Endothelial cell of umbilical vein (primary cell): Measurements from ENCODE around the gene IQCN. TPM values are rescaled to one million over a fixed set of nuclear protein-coding genes. Genes with fewer than 3 reads are reported as not detected.

Experiments used
- BruUV-seq: library from RNA; stranded (reverse); fragments of 400-500 nt; replicated peaks from 2 replicates; lab custom pipeline; 2021; lab: Mats Ljungman, UMichigan
- CTCF ChIA-PET: fragments of 300-600, 350-600 bp; sonication (Branson Sonifier 250); formaldehyde crosslinking; loops from one replicate; lab custom pipeline; 2021; ENCODE audit warnings: antibody characterized with exemption, inconsistent platforms; lab: Charles Lee
- POLR2A ChIA-PET: fragments of 300-600, 350-600 bp; sonication (Branson Sonifier 250); formaldehyde crosslinking; loops from one replicate; lab custom pipeline; 2021; ENCODE audit warnings: antibody characterized with exemption, inconsistent platforms; lab: Charles Lee
- DNase-seq: peaks from one replicate; pipeline ENCODE4 v3.0.0-alpha.2; 2011; ENCODE audit warnings: low read depth, low spot score
- FAIRE-seq: peaks from 2 replicates; lab custom pipeline; 2011; peaks lifted over from hg19 to GRCh38; lab: Jason Lieb, UNC
- H2AFZ ChIP-seq: 2 replicates; pipeline ENCODE4 v1.6.0; 2012; ENCODE audit warnings: low read depth, low read length, control low read depth, inconsistent platforms
- H3K27ac ChIP-seq: 2 replicates; pipeline ENCODE4 v1.5.1; 2011; ENCODE audit warnings: low read depth, mild to moderate bottlenecking, control low read depth, low read length, moderate library complexity; ENCODE audit not compliant: insufficient read depth
- H3K27me3 ChIP-seq, 2 experiments: 2 replicates each; pipeline versions ENCODE4 v1.6.0 to v1.6.1; 2011; ENCODE audit warnings: low read length in 2 of 2, mixed read lengths in 1 of 2; ENCODE audit not compliant: control insufficient read depth in 2 of 2, insufficient read depth in 2 of 2
- H3K36me3 ChIP-seq, 2 experiments: 2 replicates in 1 of 2; 3 replicates in 1 of 2; pipeline ENCODE4 v1.5.1; 2011; ENCODE audit warnings: low read length in 2 of 2, mild to moderate bottlenecking in 1 of 2, moderate library complexity in 1 of 2; ENCODE audit not compliant: control insufficient read depth in 2 of 2, insufficient read depth in 2 of 2; ENCODE audit errors: extremely low read depth in 1 of 2
- H3K4me1 ChIP-seq: 3 replicates; pipeline ENCODE4 v1.5.1; 2011; ENCODE audit warnings: mild to moderate bottlenecking, low read length; ENCODE audit not compliant: control insufficient read depth, insufficient read depth; ENCODE audit errors: extremely low read depth
- H3K4me2 ChIP-seq: 2 replicates; pipeline ENCODE4 v1.6.1; 2011; ENCODE audit warnings: low read length, control low read depth, mixed read lengths; ENCODE audit not compliant: insufficient read depth
- H3K4me3 ChIP-seq, 3 experiments: fragments of 200-600 bp in 1 of 3; sonication (generic), shearing (Covaris generic) in 1 of 3; replicated peaks in 1 of 3; 2 replicates each; pipeline ENCODE4 v1.5.1; 2011 to 2016; ENCODE audit warnings: control low read depth in 3 of 3, low read length in 3 of 3, mild to moderate bottlenecking in 2 of 3, inconsistent platforms in 1 of 3, low read depth in 1 of 3, moderate library complexity in 1 of 3; ENCODE audit not compliant: insufficient read depth in 1 of 3
- H3K79me2 ChIP-seq: 2 replicates; pipeline ENCODE4 v1.6.0; 2012; ENCODE audit warnings: low read length, inconsistent platforms; ENCODE audit not compliant: control insufficient read depth, insufficient read depth
- H3K9ac ChIP-seq: replicated peaks from 2 replicates; pipeline ENCODE3; 2011; ENCODE audit warnings: low read length, control low read depth; ENCODE audit not compliant: insufficient read depth; ENCODE audit errors: extremely low read depth
- H3K9me1 ChIP-seq: replicated peaks from 3 replicates; pipeline ENCODE4 v1.6.0; 2011; ENCODE audit warnings: mild to moderate bottlenecking, low read length; ENCODE audit not compliant: control insufficient read depth, insufficient read depth; ENCODE audit errors: extremely low read depth
- H3K9me3 ChIP-seq: replicated peaks from 2 replicates; pipeline ENCODE4 v1.5.1; 2012; ENCODE audit warnings: low read length, inconsistent platforms; ENCODE audit not compliant: control insufficient read depth, insufficient read depth
- H4K20me1 ChIP-seq: replicated peaks from 2 replicates; pipeline ENCODE3; 2011; ENCODE audit warnings: mild to moderate bottlenecking, low read length; ENCODE audit not compliant: control insufficient read depth, insufficient read depth; ENCODE audit errors: extremely low read depth
- CTCF ChIP-seq, 2 donors: IDR thresholded peaks; 1 replicate in 1 of 2; 2 replicates in 1 of 2; pipeline ENCODE4 v1.5.1; 2011; ENCODE audit warnings: low read length in 2 of 2, mild to moderate bottlenecking in 2 of 2, moderate library complexity in 2 of 2, control low read depth in 1 of 2, inconsistent platforms in 1 of 2, low read depth in 1 of 2; ENCODE audit not compliant: insufficient read depth in 1 of 2; ENCODE audit errors: extremely low read depth in 1 of 2
- EZH2 ChIP-seq: IDR thresholded peaks from 2 replicates; pipeline ENCODE4 v1.6.1; 2012; ENCODE audit warnings: borderline replicate concordance, low read depth, mild to moderate bottlenecking, moderate library complexity, low read length, inconsistent platforms; ENCODE audit not compliant: severe bottlenecking
- FOS ChIP-seq: IDR thresholded peaks from 2 replicates; pipeline ENCODE4 v1.6.1; 2011; ENCODE audit warnings: mild to moderate bottlenecking, low read length, moderate library complexity, borderline replicate concordance; ENCODE audit not compliant: insufficient read depth
- GATA2 ChIP-seq: IDR thresholded peaks from 2 replicates; pipeline ENCODE4 v1.7.0; 2011; ENCODE audit warnings: low read depth, mild to moderate bottlenecking, moderate library complexity, mixed read lengths, low read length; ENCODE audit not compliant: insufficient read length, insufficient read depth
- JUN ChIP-seq: IDR thresholded peaks from 2 replicates; pipeline ENCODE4 v1.6.1; 2011; ENCODE audit warnings: borderline replicate concordance, low read depth; ENCODE audit not compliant: insufficient read length, insufficient read depth
- MAX ChIP-seq: IDR thresholded peaks from 2 replicates; pipeline ENCODE4 v1.6.1; 2011; ENCODE audit not compliant: insufficient read depth, insufficient read length
- MYC ChIP-seq: IDR thresholded peaks from one replicate; pipeline ENCODE4 v1.6.1; 2011; ENCODE audit warnings: mild to moderate bottlenecking, low read depth, low read length
- POLR2A ChIP-seq: IDR thresholded peaks from 2 replicates; pipeline ENCODE4 v1.6.1; 2012; ENCODE audit warnings: low read depth, mild to moderate bottlenecking, control low read depth, low read length
- POLR2AphosphoS5 ChIP-seq: IDR thresholded peaks from 2 replicates; pipeline ENCODE4 v1.6.1; 2012; ENCODE audit warnings: low read depth, mild to moderate bottlenecking, control low read depth, low read length, moderate library complexity; ENCODE audit not compliant: insufficient read depth
- dilution Hi-C: fragments of 300-500 bp; cut with MboI; formaldehyde crosslinking; loops from one replicate; pipeline ENCODE4 v1.15.0; 2019; ENCODE audit warnings: low sequenced_read_pairs; ENCODE audit not compliant: extremely low pct_ligation_motif_present
- intact Hi-C: fragments of 100-400 bp; cut with micrococcal nuclease; formaldehyde crosslinking; loops from one replicate; pipeline ENCODE4 v1.10.0; 2022
- polyA plus RNA-seq, 4 experiments: library from polyadenylated mRNA; depleted of rRNA in 3 of 4; stranded (reverse) in 3 of 4; unstranded in 1 of 4; fragments of >200 nt; gene quantifications; 2 replicates each; pipeline versions ENCODE4 v1.2.1 to v1.2.3, GENCODE V29; 2011 to 2012; ENCODE audit warnings: missing spikeins in 1 of 4
- total RNA-seq: library from RNA; stranded (reverse); gene quantifications from 2 replicates; pipeline ENCODE4 v1.2.3, GENCODE V29; 2021

Gene IQCN
- total and polyA plus RNA-seq, 2 donors (not counting 3 experiments of a cell fraction or from before 2014, with no cell fraction given), result 1.5 to 3.0 TPM

GRCh38 chr19:18310118-18310909, 36.1 kb upstream of the IQCN start:
- CTCF ChIA-PET, result interaction anchor here (1.0 kb wide), 1 partner anchor 12 kb away, joined by 4 read pairs; the partner anchor contains the start of gene LSM4
- H3K27ac ChIP-seq, result no peak overlapping the region
- FAIRE-seq (no peak), DNase-seq (no peak)
- H3K36me3 ChIP-seq, result peaks cover 0 to 15% of the 10 kb centered on the region in 2 experiments
- H2AFZ ChIP-seq, result no peak overlapping the region
- H3K79me2 ChIP-seq, result no peaks in the 10 kb centered on the region
- no peak overlapping the region for H3K9ac ChIP-seq
- H3K4me2 ChIP-seq, result no peak overlapping the region
- peaks cover 3% of the 10 kb centered on the region for H3K4me1 ChIP-seq
- no TSS peak for BruUV-seq
- POLR2A ChIA-PET, result no interaction called here
- no peaks in the 10 kb centered on the region for H4K20me1 ChIP-seq
- intact Hi-C loops, result no loop called here
- no peaks in the 10 kb centered on the region for H3K9me3 ChIP-seq
- H3K9me1 ChIP-seq, result no peaks in the 10 kb centered on the region
- dilution Hi-C loops, result no loop called here
- TF ChIP-seq JUN (no peak), CTCF (IDR thresholded peaks at IDR 0.05; ENCODE audit: extremely low read depth in 1 of 2, insufficient read depth in 1 of 2, low read depth in 1 of 2, low read length in 2 of 2) (no peak), POLR2AphosphoS5 (no peak), MAX (no peak), FOS (no peak), EZH2 (no peak), POLR2A (no peak), MYC (no peak), GATA2 (no peak)
- H3K4me3 ChIP-seq, result no peak overlapping the region
- H3K27me3 ChIP-seq, result no peaks in the 10 kb centered on the region
